ENCODE measurements around the gene IGSF21. TPM values are rescaled to one million over a fixed set of nuclear protein-coding genes. Genes with fewer than 3 reads are reported as not detected.

Gene IGSF21
- polyA plus RNA-seq, 1 of the 3 experiments (the other 2 are of a cell fraction), result not detected

GRCh38 chr1:18414321-18414720, 306.7 kb downstream of the IGSF21 start:
- Histone ChIP-seq H3K27me3 (ENCODE audit: insufficient read depth) (no peaks in the 10 kb centered on the region), H3K9ac (no peak overlapping the region), H3K4me3 (ENCODE audit: low read depth in 2 of 2, low read length in 1 of 2) (no peak overlapping the region), H3K4me2 (no peak overlapping the region), H3K4me1 (ENCODE audit: control insufficient read depth in 1 of 2, insufficient read depth in 2 of 2, low read depth in 1 of 2, low read length in 1 of 2) (no peaks in the 10 kb centered on the region), H2AFZ (ENCODE audit: low read depth) (no peak overlapping the region), H3K9me3 (no peaks in the 10 kb centered on the region; the same call in 1 of the 2 replicates), H3K36me3 (replicated peaks in 1 of 2; ENCODE audit: control insufficient read depth in 1 of 2, insufficient read depth in 2 of 2, low read length in 1 of 2) (no peaks in the 10 kb centered on the region), H3K9me2 (no peaks in the 10 kb centered on the region), H3K79me2 (ENCODE audit: insufficient read depth) (no peaks in the 10 kb centered on the region), H3F3A (replicated peaks; ENCODE audit: insufficient read depth) (no peaks in the 10 kb centered on the region), H3K27ac (ENCODE audit: low read depth in 2 of 2, low read length in 1 of 2) (no peak overlapping the region), H4K20me1 (ENCODE audit: insufficient read depth) (no peaks in the 10 kb centered on the region)
- POLR2A ChIA-PET, result no interaction called here
- no peak for DNase-seq
- no peak for TF ChIP-seq MAX (IDR thresholded peaks at IDR 0.05; ENCODE audit: low read depth)
- no peak for TF ChIP-seq SMC3 (IDR thresholded peaks at IDR 0.05; ENCODE audit: low read depth, low read length)
- TF ChIP-seq, protein P1, sequence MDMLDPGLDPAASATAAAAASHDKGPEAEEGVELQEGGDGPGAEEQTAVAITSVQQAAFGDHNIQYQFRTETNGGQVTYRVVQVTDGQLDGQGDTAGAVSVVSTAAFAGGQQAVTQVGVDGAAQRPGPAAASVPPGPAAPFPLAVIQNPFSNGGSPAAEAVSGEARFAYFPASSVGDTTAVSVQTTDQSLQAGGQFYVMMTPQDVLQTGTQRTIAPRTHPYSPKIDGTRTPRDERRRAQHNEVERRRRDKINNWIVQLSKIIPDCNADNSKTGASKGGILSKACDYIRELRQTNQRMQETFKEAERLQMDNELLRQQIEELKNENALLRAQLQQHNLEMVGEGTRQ (IDR thresholded peaks at IDR 0.05; ENCODE audit: borderline replicate concordance, low read depth, low read length), result no peak
- no peak for TF ChIP-seq TAF1 (IDR thresholded peaks at IDR 0.05; ENCODE audit: borderline replicate concordance, low read depth, low read length)
- no peak for TF ChIP-seq GABPA (IDR thresholded peaks at IDR 0.05; ENCODE audit: low read depth)
- no peak for TF ChIP-seq MEF2A (IDR thresholded peaks at IDR 0.05; ENCODE audit: borderline replicate concordance, low read depth)
- TF ChIP-seq POLR2AphosphoS5 (IDR thresholded peaks at IDR 0.05; ENCODE audit: low read depth, low read length), result no peak
- no peak for TF ChIP-seq TCF12 (IDR thresholded peaks at IDR 0.05)
- no peak for TF ChIP-seq RCOR1 (IDR thresholded peaks at IDR 0.05; ENCODE audit: low read length)
- TF ChIP-seq, protein P2, sequence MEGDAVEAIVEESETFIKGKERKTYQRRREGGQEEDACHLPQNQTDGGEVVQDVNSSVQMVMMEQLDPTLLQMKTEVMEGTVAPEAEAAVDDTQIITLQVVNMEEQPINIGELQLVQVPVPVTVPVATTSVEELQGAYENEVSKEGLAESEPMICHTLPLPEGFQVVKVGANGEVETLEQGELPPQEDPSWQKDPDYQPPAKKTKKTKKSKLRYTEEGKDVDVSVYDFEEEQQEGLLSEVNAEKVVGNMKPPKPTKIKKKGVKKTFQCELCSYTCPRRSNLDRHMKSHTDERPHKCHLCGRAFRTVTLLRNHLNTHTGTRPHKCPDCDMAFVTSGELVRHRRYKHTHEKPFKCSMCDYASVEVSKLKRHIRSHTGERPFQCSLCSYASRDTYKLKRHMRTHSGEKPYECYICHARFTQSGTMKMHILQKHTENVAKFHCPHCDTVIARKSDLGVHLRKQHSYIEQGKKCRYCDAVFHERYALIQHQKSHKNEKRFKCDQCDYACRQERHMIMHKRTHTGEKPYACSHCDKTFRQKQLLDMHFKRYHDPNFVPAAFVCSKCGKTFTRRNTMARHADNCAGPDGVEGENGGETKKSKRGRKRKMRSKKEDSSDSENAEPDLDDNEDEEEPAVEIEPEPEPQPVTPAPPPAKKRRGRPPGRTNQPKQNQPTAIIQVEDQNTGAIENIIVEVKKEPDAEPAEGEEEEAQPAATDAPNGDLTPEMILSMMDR (IDR thresholded peaks at IDR 0.05), result no peak
- no peak for TF ChIP-seq RFX5 (IDR thresholded peaks at IDR 0.05; ENCODE audit: low read length)
- TF ChIP-seq YY1 (IDR thresholded peaks at IDR 0.05; ENCODE audit: low read depth), result no peak
- no peak for TF ChIP-seq RXRA (IDR thresholded peaks at IDR 0.05; ENCODE audit: borderline replicate concordance, low read depth)
- no peak for TF ChIP-seq FOXM1 (IDR thresholded peaks at IDR 0.05; ENCODE audit: low read depth)
- TF ChIP-seq TEAD4 (IDR thresholded peaks at IDR 0.05; ENCODE audit: borderline replicate concordance, insufficient read depth), result no peak
- no peak for TF ChIP-seq RAD21 (IDR thresholded peaks at IDR 0.05; ENCODE audit: low read length)
- no peak for TF ChIP-seq USF1 (IDR thresholded peaks at IDR 0.05; ENCODE audit: borderline replicate concordance, low read depth)
- CTCF ChIA-PET, result no interaction called here
- 18% methylated on average over 5 of the region's 5 CpGs for WGBS (ENCODE audit: low lambda C conversion rate)
